ENCODE measurements around the gene DSCAM. TPM values are rescaled to one million over a fixed set of nuclear protein-coding genes. Genes with fewer than 3 reads are reported as not detected.

DSCAM gene
- total RNA-seq, 1 donor from 2014 or later, result not detected

GRCh38 chr21:40386981-40387747 lies 459.8 kb downstream of the DSCAM start:
- intact Hi-C loops (cut with micrococcal nuclease), result no loop called here

- intact Hi-C loops (cut with micrococcal nuclease), result no loop called here
Measured at GRCh38 chr21:40386294-40386911, 460.6 kb downstream of the DSCAM start.

GRCh38 chr21:40385883-40386282 lies 461.1 kb downstream of the DSCAM start:
- intact Hi-C loops (cut with micrococcal nuclease), result no loop called here

- intact Hi-C loops (cut with micrococcal nuclease), result no loop called here
Measured at GRCh38 chr21:40383951-40384350, 463.0 kb downstream of the DSCAM start.

GRCh38 chr21:40381111-40381510 lies 465.8 kb downstream of the DSCAM start:
- intact Hi-C loops (cut with micrococcal nuclease), result no loop called here

- intact Hi-C loops (cut with micrococcal nuclease), result no loop called here
Measured at GRCh38 chr21:40379881-40380810, 466.8 kb downstream of the DSCAM start.

GRCh38 chr21:40377135-40377534 lies 469.8 kb downstream of the DSCAM start:
- intact Hi-C loops (cut with micrococcal nuclease), result no loop called here

GRCh38 chr21:40373761-40374160 lies 473.2 kb downstream of the DSCAM start:
- intact Hi-C loops (cut with micrococcal nuclease), result no loop called here

GRCh38 chr21:40372506-40372905 lies 474.5 kb downstream of the DSCAM start:
- intact Hi-C loops (cut with micrococcal nuclease), result no loop called here

GRCh38 chr21:40371329-40371728 lies 475.6 kb downstream of the DSCAM start:
- intact Hi-C loops (cut with micrococcal nuclease), result no loop called here

- intact Hi-C loops (cut with micrococcal nuclease), result no loop called here
Measured at GRCh38 chr21:40356644-40357043, 490.3 kb downstream of the DSCAM start.

GRCh38 chr21:40355076-40355475 lies 491.9 kb downstream of the DSCAM start:
- intact Hi-C loops (cut with micrococcal nuclease), result no loop called here

GRCh38 chr21:40351006-40351405 lies 496.0 kb downstream of the DSCAM start:
- intact Hi-C loops (cut with micrococcal nuclease), result no loop called here

- intact Hi-C loops (cut with micrococcal nuclease), result no loop called here
Measured at GRCh38 chr21:40349591-40349990, 497.4 kb downstream of the DSCAM start.

GRCh38 chr21:40345711-40346321 lies 501.1 kb downstream of the DSCAM start:
- intact Hi-C loops (cut with micrococcal nuclease), result no loop called here

GRCh38 chr21:40340357-40340756 lies 506.6 kb downstream of the DSCAM start:
- intact Hi-C loops (cut with micrococcal nuclease), result no loop called here

- intact Hi-C loops (cut with micrococcal nuclease), result no loop called here
Measured at GRCh38 chr21:40339050-40339449, 507.9 kb downstream of the DSCAM start.

- intact Hi-C loops (cut with micrococcal nuclease), result no loop called here
Measured at GRCh38 chr21:40337981-40338380, 509.0 kb downstream of the DSCAM start.

GRCh38 chr21:40335704-40336103 lies 511.3 kb downstream of the DSCAM start:
- intact Hi-C loops (cut with micrococcal nuclease), result no loop called here

- intact Hi-C loops (cut with micrococcal nuclease), result no loop called here
Measured at GRCh38 chr21:40334159-40334558, 512.8 kb downstream of the DSCAM start.

- intact Hi-C loops (cut with micrococcal nuclease), result no loop called here
Measured at GRCh38 chr21:40333731-40334130, 513.2 kb downstream of the DSCAM start.

Measured in T-helper 1 cell treated with Interleukin-12 subunit alpha and Interleukin-12 subunit beta and Interleukin-4 antibody, amounts not matched to agents 30 ng/mL and 1 ng/mL, for 36 hours (primary cell).